ENCODE results near the gene FBXL19. TPM values are rescaled to one million over a fixed set of nuclear protein-coding genes. Genes with fewer than 3 reads are reported as not detected.
A peak's percentile ranks its signal among the peaks of the same experiment; 100 is the strongest.

The FBXL19 gene
- total RNA-seq, 6 experiments from 2014 or later = 21.9 to 25.8 (median 23.4) TPM

- H3K4me1 Mint-ChIP-seq (ENCODE audit: low read depth) = peaks cover 22% of the 10 kb centered on the region
- no peaks in the 10 kb centered on the region for H3K9me3 Mint-ChIP-seq
- H3K27me3 Mint-ChIP-seq (ENCODE audit: insufficient read depth) = peaks cover 9% of the 10 kb centered on the region; the same call in 1 of the 2 replicates
- peak overlapping the region; percentile 93 for H3K4me3 Mint-ChIP-seq
- peak; percentile 47 for DNase-seq
- H3K27ac Mint-ChIP-seq = peak overlapping the region; percentile 87
- peaks cover 28% of the 10 kb centered on the region for H3K36me3 Mint-ChIP-seq (ENCODE audit: low read depth)
- TF ChIP-seq CTCF (IDR thresholded peaks at IDR 0.05) = peak; percentile 18; the same call in 1 of the 2 replicates
Observed at GRCh38 chr16:30958175-30959079, 35.1 kb downstream of the FBXL19 start.

GRCh38 chr16:30961384-30961783 lies 38.0 kb downstream of the FBXL19 start:
- no peak for DNase-seq
- Mint-ChIP-seq H3K4me1 (ENCODE audit: low read depth) (peaks cover 22% of the 10 kb centered on the region), H3K9me3 (no peaks in the 10 kb centered on the region), H3K4me3 (no peak overlapping the region), H3K27ac (no peak overlapping the region), H3K27me3 (ENCODE audit: insufficient read depth) (peaks cover 9% of the 10 kb centered on the region; the same call in 1 of the 2 replicates), H3K36me3 (ENCODE audit: low read depth) (peaks cover 37% of the 10 kb centered on the region)
- TF ChIP-seq CTCF (IDR thresholded peaks at IDR 0.05) = no peak

GRCh38 chr16:30963925-30964511 lies 40.6 kb downstream of the FBXL19 start:
- no peaks in the 10 kb centered on the region; the same call in 1 of the 2 replicates for H3K27me3 Mint-ChIP-seq (ENCODE audit: insufficient read depth)

GRCh38 chr16:30964574-30965226 lies 41.3 kb downstream of the FBXL19 start:
- no peak for TF ChIP-seq CTCF (IDR thresholded peaks at IDR 0.05)
- Mint-ChIP-seq H3K4me1 (ENCODE audit: low read depth) (peaks cover 7% of the 10 kb centered on the region), H3K27ac (no peak overlapping the region), H3K36me3 (ENCODE audit: low read depth) (peaks cover 48% of the 10 kb centered on the region), H3K27me3 (ENCODE audit: insufficient read depth) (no peaks in the 10 kb centered on the region; the same call in 1 of the 2 replicates), H3K4me3 (no peak overlapping the region), H3K9me3 (no peaks in the 10 kb centered on the region)
- no peak for DNase-seq

More at GRCh38 chr16:30963925-30964511, 40.6 kb downstream of the FBXL19 start:
- no peak overlapping the region for H3K27ac Mint-ChIP-seq
- no peaks in the 10 kb centered on the region for H3K9me3 Mint-ChIP-seq
- DNase-seq = no peak
- H3K36me3 Mint-ChIP-seq (ENCODE audit: low read depth) = peaks cover 50% of the 10 kb centered on the region
- H3K4me1 Mint-ChIP-seq (ENCODE audit: low read depth) = peaks cover 13% of the 10 kb centered on the region
- TF ChIP-seq CTCF (IDR thresholded peaks at IDR 0.05) = no peak
- no peak overlapping the region for H3K4me3 Mint-ChIP-seq

- no peak for TF ChIP-seq CTCF (IDR thresholded peaks at IDR 0.05)
- peaks cover 42% of the 10 kb centered on the region for H3K36me3 Mint-ChIP-seq (ENCODE audit: low read depth)
- no peaks in the 10 kb centered on the region for H3K9me3 Mint-ChIP-seq
Observed at GRCh38 chr16:30965436-30965835, 42.1 kb downstream of the FBXL19 start.

More at GRCh38 chr16:30965436-30965835, 42.1 kb downstream of the FBXL19 start:
- H3K27me3 Mint-ChIP-seq (ENCODE audit: insufficient read depth) = no peaks in the 10 kb centered on the region; the same call in 1 of the 2 replicates
- H3K4me1 Mint-ChIP-seq (ENCODE audit: low read depth) = no peaks in the 10 kb centered on the region
- H3K27ac Mint-ChIP-seq = no peak overlapping the region
- no peak overlapping the region for H3K4me3 Mint-ChIP-seq
- no peak for DNase-seq

All from HFFc6 (cell line).